ENCODE results near the gene MPZL2.

DNA sequence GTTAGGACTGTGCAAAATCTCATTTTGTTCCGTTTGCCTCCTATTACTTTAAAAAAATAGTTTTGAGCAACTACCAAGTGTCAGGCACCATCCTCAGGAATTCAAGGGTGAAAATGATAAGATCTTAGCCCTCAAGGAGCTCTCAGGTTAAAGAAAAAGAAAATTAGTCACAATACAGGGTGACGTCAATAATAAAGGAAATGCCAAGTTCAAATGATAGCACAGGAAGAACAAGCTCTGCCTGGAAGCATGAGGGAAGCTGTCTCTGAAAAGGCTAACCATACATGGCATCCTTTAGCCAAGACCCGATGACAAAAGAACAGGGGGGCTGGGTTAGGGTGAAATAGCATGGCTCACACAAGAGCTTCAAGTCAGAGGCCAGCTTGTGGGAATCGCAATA, 11.1 kb upstream of the MPZL2 start:
- TF ChIP-seq, protein P1, sequence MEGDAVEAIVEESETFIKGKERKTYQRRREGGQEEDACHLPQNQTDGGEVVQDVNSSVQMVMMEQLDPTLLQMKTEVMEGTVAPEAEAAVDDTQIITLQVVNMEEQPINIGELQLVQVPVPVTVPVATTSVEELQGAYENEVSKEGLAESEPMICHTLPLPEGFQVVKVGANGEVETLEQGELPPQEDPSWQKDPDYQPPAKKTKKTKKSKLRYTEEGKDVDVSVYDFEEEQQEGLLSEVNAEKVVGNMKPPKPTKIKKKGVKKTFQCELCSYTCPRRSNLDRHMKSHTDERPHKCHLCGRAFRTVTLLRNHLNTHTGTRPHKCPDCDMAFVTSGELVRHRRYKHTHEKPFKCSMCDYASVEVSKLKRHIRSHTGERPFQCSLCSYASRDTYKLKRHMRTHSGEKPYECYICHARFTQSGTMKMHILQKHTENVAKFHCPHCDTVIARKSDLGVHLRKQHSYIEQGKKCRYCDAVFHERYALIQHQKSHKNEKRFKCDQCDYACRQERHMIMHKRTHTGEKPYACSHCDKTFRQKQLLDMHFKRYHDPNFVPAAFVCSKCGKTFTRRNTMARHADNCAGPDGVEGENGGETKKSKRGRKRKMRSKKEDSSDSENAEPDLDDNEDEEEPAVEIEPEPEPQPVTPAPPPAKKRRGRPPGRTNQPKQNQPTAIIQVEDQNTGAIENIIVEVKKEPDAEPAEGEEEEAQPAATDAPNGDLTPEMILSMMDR (IDR thresholded peaks at IDR 0.05) = no peak
- no peak for TF ChIP-seq POLR2A (IDR thresholded peaks at IDR 0.05)
